Measurements from ENCODE around the gene AHCY.
A peak's percentile ranks its signal among the peaks of the same experiment; 100 is the strongest.

The AHCY gene

GRCh38 chr20:34305333-34306230 lies 2.4 kb upstream of the AHCY start:
- DNase-seq (ENCODE audit: low spot score) = no peak
- in situ Hi-C loops (cut with MboI; ENCODE audit: low sequenced_read_pairs, unreplicated experiment) = no loop called here
- no peak for TF ChIP-seq CTCF (IDR thresholded peaks at IDR 0.05; ENCODE audit: borderline replicate concordance, control extremely low read depth, extremely low read depth, insufficient read depth, missing control alignments)

- TF ChIP-seq CTCF (IDR thresholded peaks at IDR 0.05; ENCODE audit: borderline replicate concordance, control extremely low read depth, extremely low read depth, insufficient read depth, missing control alignments) = no peak
- in situ Hi-C loops (cut with MboI; ENCODE audit: low sequenced_read_pairs, unreplicated experiment) = no loop called here
- DNase-seq (ENCODE audit: low spot score) = no peak
These were observed 838 bp downstream of the AHCY start for GRCh38 chr20:34302312-34302722.

GRCh38 chr20:34301587-34302311 lies 1.4 kb downstream of the AHCY start:
- no peak for DNase-seq (ENCODE audit: low spot score)
- in situ Hi-C loops (cut with MboI; ENCODE audit: low sequenced_read_pairs, unreplicated experiment) = no loop called here
- TF ChIP-seq CTCF (IDR thresholded peaks at IDR 0.05; ENCODE audit: borderline replicate concordance, control extremely low read depth, extremely low read depth, insufficient read depth, missing control alignments) = no peak

GRCh38 chr20:34300809-34301586 lies 2.2 kb downstream of the AHCY start:
- TF ChIP-seq CTCF (IDR thresholded peaks at IDR 0.05; ENCODE audit: borderline replicate concordance, control extremely low read depth, extremely low read depth, insufficient read depth, missing control alignments) = no peak
- peak; percentile 11 for DNase-seq (ENCODE audit: low spot score)
- in situ Hi-C loops (cut with MboI; ENCODE audit: low sequenced_read_pairs, unreplicated experiment) = no loop called here

GRCh38 chr20:34300256-34300806 lies 2.8 kb downstream of the AHCY start:
- in situ Hi-C loops (cut with MboI; ENCODE audit: low sequenced_read_pairs, unreplicated experiment) = no loop called here
- DNase-seq (ENCODE audit: low spot score) = peak; percentile 8
- TF ChIP-seq CTCF (IDR thresholded peaks at IDR 0.05; ENCODE audit: borderline replicate concordance, control extremely low read depth, extremely low read depth, insufficient read depth, missing control alignments) = no peak

All from GM13976 (cell line).